A549 (cell line): ENCODE data around the gene LMO7. TPM values are rescaled to one million over a fixed set of nuclear protein-coding genes. Genes with fewer than 3 reads are reported as not detected.
A peak's percentile ranks its signal among the peaks of the same experiment; 100 is the strongest.
"Not testable (repeated sequence)": the region's sequence is repeated elsewhere in the genome, so short reads cannot be mapped to it uniquely, and the experiment has no call there.

Source experiments
- ATAC-seq, 2 experiments: fragments of 200-7000 bp in 1 of 2; fragments of >200 bp in 1 of 2; cut with Nextera tagmentation in 1 of 2; cut with Tn5 transposase in 1 of 2; 3 replicates each; pipeline versions ENCODE4 v1.8.0 to v1.9.1; 2018 to 2020; ENCODE audit warnings: mild to moderate bottlenecking in 1 of 2, moderate library complexity in 1 of 2
- CTCF ChIA-PET: fragments of 300-600 bp; sonication (Branson Sonifier 250); formaldehyde crosslinking; extraction: SDS; loops from one replicate; lab custom pipeline; 2021; ENCODE audit warnings: antibody characterized with exemption, inconsistent platforms; lab: Yijun Ruan, JAX
- POLR2A ChIA-PET: fragments of 350-600 bp; formaldehyde crosslinking; extraction: SDS; loops from one replicate; lab custom pipeline; 2021; ENCODE audit warnings: antibody characterized with exemption, inconsistent platforms; lab: Yijun Ruan, JAX
- DNase-seq, 2 experiments: peaks; one replicate each; pipeline versions ENCODE4 v3.0.0 to v3.0.0-alpha.2; 2011 to 2016; ENCODE audit warnings: low read depth in 1 of 2, low spot score in 1 of 2
- FAIRE-seq: peaks from 2 replicates; lab custom pipeline; 2011; peaks lifted over from hg19 to GRCh38; lab: Jason Lieb, UNC
- H3K27ac ChIP-seq, 2 experiments: fragments of >200 bp; sonication (Bioruptor Twin); formaldehyde crosslinking; 3 replicates each; pipeline ENCODE4 v1.5.1; 2016 to 2017
- H3K4me1 ChIP-seq: fragments of >200 bp; sonication (Bioruptor Twin); formaldehyde crosslinking; 3 replicates; pipeline ENCODE4 v1.6.1; 2016
- H3K4me2 ChIP-seq: fragments of >200 bp; sonication (Bioruptor Twin); formaldehyde crosslinking; 3 replicates; pipeline ENCODE4 v1.6.1; 2016
- H3K4me3 ChIP-seq: fragments of >200 bp; sonication (Bioruptor Twin); formaldehyde crosslinking; 3 replicates; pipeline ENCODE4 v1.5.1; 2016
- H3K9me3 ChIP-seq: fragments of >200 bp; sonication (Bioruptor Twin); formaldehyde crosslinking; 3 replicates; pipeline ENCODE4 v1.6.1; 2016
- BCL3 ChIP-seq: fragments of >200 bp; sonication (Bioruptor Twin); formaldehyde crosslinking; IDR thresholded peaks from 3 replicates; pipeline ENCODE4 v1.6.1; 2016
- BHLHE40 ChIP-seq: IDR thresholded peaks from 2 replicates; pipeline ENCODE4 v1.6.1; 2012; ENCODE audit warnings: low read depth, low read length, inconsistent platforms
- CHD2 ChIP-seq: fragments of 150-350 bp; IDR thresholded peaks from 2 replicates; pipeline ENCODE4 v1.6.1; 2014; ENCODE audit warnings: low read length; ENCODE audit not compliant: partially characterized antibody
- EHF ChIP-seq: fragments of 250-450 bp; sonication (Bioruptor Pico); IDR thresholded peaks from 2 replicates; pipeline ENCODE4 v1.5.0; 2020; ENCODE audit warnings: mild to moderate bottlenecking
- EHMT2 ChIP-seq: fragments of 200-600 bp; sonication (generic); IDR thresholded peaks from 2 replicates; pipeline ENCODE4 v1.6.1; 2016; ENCODE audit warnings: antibody characterized with exemption, low read depth, mild to moderate bottlenecking, moderate library complexity
- FOSL2 ChIP-seq, 2 experiments: fragments of 450-650 bp in 1 of 2; fragments of >200 bp in 1 of 2; sonication (Bioruptor Twin) in 1 of 2; formaldehyde crosslinking; IDR thresholded peaks; 2 replicates each; pipeline versions ENCODE4 v1.5.0 to v1.6.1; 2016 to 2020; ENCODE audit warnings: mild to moderate bottlenecking in 1 of 2, moderate library complexity in 1 of 2
- HDAC2 ChIP-seq: fragments of 200-600 bp; sonication (generic); IDR thresholded peaks from 2 replicates; pipeline ENCODE4 v1.6.1; 2016
- HEYL ChIP-seq: fragments of 250-450 bp; sonication (Bioruptor Pico); IDR thresholded peaks from 2 replicates; pipeline ENCODE4 v1.8.0; 2021; ENCODE audit warnings: mild to moderate bottlenecking, moderate library complexity
- HMGXB4 ChIP-seq: fragments of 250-450 bp; sonication (Bioruptor Pico); IDR thresholded peaks from 2 replicates; pipeline ENCODE4 v1.5.0; 2021; ENCODE audit warnings: mild to moderate bottlenecking, moderate library complexity, borderline replicate concordance
- HOXA7 ChIP-seq: fragments of 250-450 bp; sonication (Bioruptor Pico); IDR thresholded peaks from 2 replicates; pipeline ENCODE4 v1.5.0; 2020; ENCODE audit warnings: mild to moderate bottlenecking, moderate library complexity
- NFE2L2 ChIP-seq: fragments of 150-350 bp; conservative IDR thresholded peaks from 2 replicates; pipeline ENCODE4 v1.6.1; 2014; ENCODE audit warnings: low read length
- POLR2AphosphoS2 ChIP-seq: conservative IDR thresholded peaks from 2 replicates; pipeline ENCODE4 v1.6.1; 2012; ENCODE audit warnings: low read length, improper control_type of control experiment, inconsistent platforms
- RAD21 ChIP-seq, 2 experiments: fragments of >200 bp in 1 of 2; sonication (Bioruptor Twin) in 1 of 2; formaldehyde crosslinking in 1 of 2; IDR thresholded peaks in 1 of 2; conservative IDR thresholded peaks in 1 of 2; 2 replicates in 1 of 2; 3 replicates in 1 of 2; pipeline ENCODE4 v1.6.1; 2012 to 2018; ENCODE audit warnings: inconsistent platforms in 1 of 2
- SMC3 ChIP-seq: fragments of >200 bp; sonication (Bioruptor Twin); formaldehyde crosslinking; IDR thresholded peaks from 3 replicates; pipeline ENCODE4 v1.6.1; 2018; ENCODE audit warnings: inconsistent platforms
- TP53 ChIP-seq: fragments of 250-450 bp; sonication (Bioruptor Pico); IDR thresholded peaks from 2 replicates; pipeline ENCODE4 v1.5.0; 2021; ENCODE audit warnings: mild to moderate bottlenecking, moderate library complexity
- USF2 ChIP-seq: fragments of 450-650 bp; IDR thresholded peaks from 2 replicates; pipeline ENCODE4 v1.6.1; 2014; ENCODE audit warnings: antibody characterized with exemption
- ZC3H11A ChIP-seq: fragments of 450-650 bp; IDR thresholded peaks from 2 replicates; pipeline ENCODE4 v1.6.1; 2014; ENCODE audit warnings: antibody characterized with exemption, mild to moderate bottlenecking
- ZFP36 ChIP-seq: fragments of 450-650 bp; IDR thresholded peaks from 2 replicates; pipeline ENCODE4 v1.6.1; 2014; ENCODE audit warnings: borderline replicate concordance; ENCODE audit not compliant: partially characterized antibody
- ZNF302 ChIP-seq: fragments of 250-450 bp; sonication (Bioruptor Pico); IDR thresholded peaks from 2 replicates; pipeline ENCODE4 v1.9.0; 2021; ENCODE audit warnings: inconsistent platforms, mild to moderate bottlenecking, moderate library complexity
- WGBS: methylation state at CpG from one replicate; pipeline ENCODE4 v1.1.6; 2017; ENCODE audit errors: missing lambda C conversion rate; 5-methylcytosine and 5-hydroxymethylcytosine counted together
- polyA plus RNA-seq, 4 experiments: library from polyadenylated mRNA; depleted of rRNA in 3 of 4; stranded (reverse); fragments of >200 nt; fragmentation: RNase III in 1 of 4; extraction: RNeasy Plus Mini Kit Qiagen cat#74134 plus additional on column Dnase treatment in 1 of 4; gene quantifications; 2 replicates in 3 of 4; 3 replicates in 1 of 4; pipeline ENCODE4 v1.2.3, GENCODE V29; 2011 to 2017
- TF ChIP-seq, protein P1 (sequence below): fragments of 250-450 bp; sonication (Bioruptor Pico); IDR thresholded peaks from 2 replicates; pipeline ENCODE4 v1.5.0; 2020; ENCODE audit warnings: low read depth, mild to moderate bottlenecking, moderate library complexity
- TF ChIP-seq, protein P2 (sequence below): fragments of >200 bp; sonication (Bioruptor Twin); formaldehyde crosslinking; IDR thresholded peaks from 2 replicates; pipeline ENCODE4 v1.6.1; 2016
- TF ChIP-seq, protein P3 (sequence below): fragments of 150-350 bp; IDR thresholded peaks from 2 replicates; pipeline ENCODE4 v1.6.1; 2014; ENCODE audit warnings: low read depth, mild to moderate bottlenecking, low read length
- TF ChIP-seq, protein P4 (sequence below): IDR thresholded peaks from 2 replicates; pipeline ENCODE4 v1.6.1; 2012

Gene LMO7
- polyA plus RNA-seq, 2 of the 4 experiments (the other 2 are of a cell fraction): 23.4 to 33.2 TPM

DNA sequence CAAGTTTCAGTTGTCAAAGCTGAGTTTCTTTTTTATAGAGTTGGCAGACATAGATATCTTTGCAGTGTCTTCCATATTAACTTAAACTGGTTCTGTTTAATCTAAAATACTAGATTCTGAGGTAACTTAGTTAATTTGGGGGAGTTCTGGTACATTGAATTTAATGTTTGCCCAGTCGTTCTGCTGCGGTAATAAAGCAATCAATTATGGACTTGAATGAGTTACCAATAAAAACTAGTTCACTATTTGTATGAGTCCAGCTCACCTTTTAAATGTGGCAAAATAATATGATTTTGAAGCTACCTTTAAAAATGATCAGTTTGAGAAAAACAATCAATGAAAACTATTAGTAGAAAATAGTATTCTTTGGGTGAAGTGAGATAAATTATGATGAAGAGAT lies 90.2 kb downstream of the LMO7 start:
- DNase-seq: no peak
- H3K4me1 ChIP-seq: peaks cover 31% of the 10 kb centered on the region
- no peak overlapping the region for H3K27ac ChIP-seq
- no peak overlapping the region for H3K4me3 ChIP-seq
- peak overlapping the region; percentile 35 for H3K4me2 ChIP-seq
- no peak for FAIRE-seq
- no peak for ATAC-seq
- TF ChIP-seq, protein P1, sequence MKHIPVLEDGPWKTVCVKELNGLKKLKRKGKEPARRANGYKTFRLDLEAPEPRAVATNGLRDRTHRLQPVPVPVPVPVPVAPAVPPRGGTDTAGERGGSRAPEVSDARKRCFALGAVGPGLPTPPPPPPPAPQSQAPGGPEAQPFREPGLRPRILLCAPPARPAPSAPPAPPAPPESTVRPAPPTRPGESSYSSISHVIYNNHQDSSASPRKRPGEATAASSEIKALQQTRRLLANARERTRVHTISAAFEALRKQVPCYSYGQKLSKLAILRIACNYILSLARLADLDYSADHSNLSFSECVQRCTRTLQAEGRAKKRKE (CRISPR knock-in tag): no peak
- TF ChIP-seq CHD2 (no peak), POLR2AphosphoS2 (no peak), NFE2L2 (no peak), SMC3 (no peak), ZNF302 (CRISPR knock-in tag) (no peak), TP53 (no peak), FOSL2 (IDR thresholded peaks at IDR 0.05) (no peak), FOSL2 (CRISPR knock-in tag; IDR thresholded peaks at IDR 0.05) (no peak), BHLHE40 (no peak), HOXA7 (no peak), EHMT2 (no peak), EHF (CRISPR knock-in tag) (no peak), HEYL (CRISPR knock-in tag) (no peak), HDAC2 (no peak), HMGXB4 (CRISPR knock-in tag) (no peak)
- TF ChIP-seq, protein P2, sequence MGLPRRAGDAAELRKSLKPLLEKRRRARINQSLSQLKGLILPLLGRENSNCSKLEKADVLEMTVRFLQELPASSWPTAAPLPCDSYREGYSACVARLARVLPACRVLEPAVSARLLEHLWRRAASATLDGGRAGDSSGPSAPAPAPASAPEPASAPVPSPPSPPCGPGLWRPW: no peak
- WGBS: 70% methylated on average over 2 of the region's 2 CpGs
- no peaks in the 10 kb centered on the region for H3K9me3 ChIP-seq
- POLR2A ChIA-PET: no interaction called here
- CTCF ChIA-PET: interaction anchor here (1.5 kb wide), 1 partner anchor 30 kb away, joined by 4 read pairs; no protein-coding TSS in a partner anchor

DNA sequence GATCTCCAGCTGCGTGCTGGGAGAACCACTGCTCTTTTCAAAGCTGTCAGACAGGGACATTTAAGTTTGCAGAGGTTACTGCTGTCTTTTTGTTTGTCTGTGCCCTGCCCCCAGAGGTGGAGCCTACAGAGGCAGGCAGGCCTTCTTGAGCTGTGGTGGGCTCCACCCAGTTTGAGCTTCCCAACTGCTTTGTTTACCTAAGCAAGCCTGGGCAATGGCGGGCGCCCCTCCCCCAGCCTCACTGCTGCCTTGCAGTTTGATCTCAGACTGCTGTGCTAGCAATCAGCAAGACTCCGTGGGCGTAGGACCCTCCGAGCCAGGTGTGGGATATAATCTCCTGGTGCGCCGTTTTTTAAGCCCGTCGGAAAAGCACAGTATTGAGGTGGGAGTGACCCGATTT lies 97.0 kb downstream of the LMO7 start:
- H3K4me1 ChIP-seq, H3K4me2 ChIP-seq, DNase-seq, H3K27ac ChIP-seq, POLR2A ChIA-PET, H3K9me3 ChIP-seq, FAIRE-seq, H3K4me3 ChIP-seq, ATAC-seq: not testable (repeated sequence)
- CTCF ChIA-PET: interaction anchor here (1.8 kb wide), 1 partner anchor 37 kb away, joined by 5 read pairs; no protein-coding TSS in a partner anchor
- 83% methylated on average over 1 of the region's 11 CpGs for WGBS

- ATAC-seq (no peak), FAIRE-seq (no peak)
- ChIA-PET POLR2A (no interaction called here), CTCF (no interaction called here)
- H3K4me2 ChIP-seq: no peak overlapping the region
- TF ChIP-seq, protein P3, sequence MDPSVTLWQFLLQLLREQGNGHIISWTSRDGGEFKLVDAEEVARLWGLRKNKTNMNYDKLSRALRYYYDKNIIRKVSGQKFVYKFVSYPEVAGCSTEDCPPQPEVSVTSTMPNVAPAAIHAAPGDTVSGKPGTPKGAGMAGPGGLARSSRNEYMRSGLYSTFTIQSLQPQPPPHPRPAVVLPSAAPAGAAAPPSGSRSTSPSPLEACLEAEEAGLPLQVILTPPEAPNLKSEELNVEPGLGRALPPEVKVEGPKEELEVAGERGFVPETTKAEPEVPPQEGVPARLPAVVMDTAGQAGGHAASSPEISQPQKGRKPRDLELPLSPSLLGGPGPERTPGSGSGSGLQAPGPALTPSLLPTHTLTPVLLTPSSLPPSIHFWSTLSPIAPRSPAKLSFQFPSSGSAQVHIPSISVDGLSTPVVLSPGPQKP: no peak
- TF ChIP-seq RAD21 (conservative IDR thresholded peaks at IDR 0.05 in 1 of 2, IDR thresholded peaks at IDR 0.05 in 1 of 2) (no peak), ZC3H11A (no peak), ZNF302 (CRISPR knock-in tag) (no peak), SMC3 (no peak), BCL3 (no peak), USF2 (no peak), NFE2L2 (no peak), ZFP36 (no peak), CHD2 (no peak)
- TF ChIP-seq, protein P1 (CRISPR knock-in tag): no peak
- TF ChIP-seq, protein P4, sequence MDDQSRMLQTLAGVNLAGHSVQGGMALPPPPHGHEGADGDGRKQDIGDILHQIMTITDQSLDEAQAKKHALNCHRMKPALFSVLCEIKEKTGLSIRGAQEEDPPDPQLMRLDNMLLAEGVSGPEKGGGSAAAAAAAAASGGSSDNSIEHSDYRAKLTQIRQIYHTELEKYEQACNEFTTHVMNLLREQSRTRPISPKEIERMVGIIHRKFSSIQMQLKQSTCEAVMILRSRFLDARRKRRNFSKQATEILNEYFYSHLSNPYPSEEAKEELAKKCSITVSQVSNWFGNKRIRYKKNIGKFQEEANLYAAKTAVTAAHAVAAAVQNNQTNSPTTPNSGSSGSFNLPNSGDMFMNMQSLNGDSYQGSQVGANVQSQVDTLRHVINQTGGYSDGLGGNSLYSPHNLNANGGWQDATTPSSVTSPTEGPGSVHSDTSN: no peak
- TF ChIP-seq, all 56 proteins: peak for 0
- H3K9me3 ChIP-seq: no peaks in the 10 kb centered on the region
- no peaks in the 10 kb centered on the region for H3K4me1 ChIP-seq
- no peak for DNase-seq
- 79% methylated on average over 3 of the region's 3 CpGs for WGBS
- no peak overlapping the region for H3K4me3 ChIP-seq
- no peak overlapping the region for H3K27ac ChIP-seq
Measured at GRCh38 chr13:75736173-75736572, 100.0 kb downstream of the LMO7 start.
